Muscle of arm (tissue), 12 donors: ENCODE results near the gene MMP15. TPM values are rescaled to one million over a fixed set of nuclear protein-coding genes. Genes with fewer than 3 reads are reported as not detected.

Source experiments
- DNase-seq: peaks from one replicate; pipeline ENCODE4 v3.0.0-alpha.2; 2013
- polyA plus RNA-seq, 12 donors: library from polyadenylated mRNA; unstranded; fragments of 120-200 nt; gene quantifications; one replicate each; pipeline ENCODE4 v1.2.1, GENCODE V29; 2013; ENCODE audit not compliant: insufficient read length in 12 of 12

MMP15 gene
- polyA plus RNA-seq, 12 donors: 16.0 to 41.5 (median 23.0) TPM; not detected in 1

DNA sequence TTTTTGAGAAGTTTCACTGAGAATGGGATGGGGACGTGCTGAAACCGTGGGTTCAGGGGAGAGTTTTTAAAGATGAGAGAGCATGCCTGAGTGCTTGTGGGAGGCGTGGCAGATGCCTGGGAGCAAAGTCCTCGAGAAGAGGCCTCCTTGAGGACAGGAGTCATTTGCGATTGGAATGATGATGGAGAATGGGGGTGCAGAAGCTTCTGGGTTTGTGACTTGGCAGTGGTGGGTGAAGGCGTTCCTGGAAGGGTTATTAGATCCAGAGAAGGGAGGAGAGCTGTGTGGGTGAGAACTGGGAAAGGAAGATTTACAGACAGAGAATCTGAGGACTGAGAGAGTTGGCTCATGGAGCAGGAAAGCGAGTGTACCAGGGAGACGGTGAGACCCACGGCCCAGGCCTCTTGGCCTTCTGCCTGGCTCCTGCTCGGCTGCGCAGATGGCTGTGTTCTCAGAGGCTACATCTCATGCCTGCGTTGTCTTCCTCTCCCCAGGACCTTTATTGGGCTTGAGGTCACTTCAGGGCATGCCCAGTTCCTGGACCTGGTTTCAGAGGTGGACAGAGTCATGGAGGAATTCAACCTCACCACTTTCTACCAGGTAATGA, 8.6 kb upstream of the MMP15 start:
- DNase-seq: no peak

GRCh38 chr16:58018803-58019202, 6.8 kb upstream of the MMP15 start:
- no peak for DNase-seq

- no peak for DNase-seq
Measured at GRCh38 chr16:58019866-58020538, 5.6 kb upstream of the MMP15 start.

GRCh38 chr16:58020628-58021521, 4.7 kb upstream of the MMP15 start:
- DNase-seq: no peak

DNA sequence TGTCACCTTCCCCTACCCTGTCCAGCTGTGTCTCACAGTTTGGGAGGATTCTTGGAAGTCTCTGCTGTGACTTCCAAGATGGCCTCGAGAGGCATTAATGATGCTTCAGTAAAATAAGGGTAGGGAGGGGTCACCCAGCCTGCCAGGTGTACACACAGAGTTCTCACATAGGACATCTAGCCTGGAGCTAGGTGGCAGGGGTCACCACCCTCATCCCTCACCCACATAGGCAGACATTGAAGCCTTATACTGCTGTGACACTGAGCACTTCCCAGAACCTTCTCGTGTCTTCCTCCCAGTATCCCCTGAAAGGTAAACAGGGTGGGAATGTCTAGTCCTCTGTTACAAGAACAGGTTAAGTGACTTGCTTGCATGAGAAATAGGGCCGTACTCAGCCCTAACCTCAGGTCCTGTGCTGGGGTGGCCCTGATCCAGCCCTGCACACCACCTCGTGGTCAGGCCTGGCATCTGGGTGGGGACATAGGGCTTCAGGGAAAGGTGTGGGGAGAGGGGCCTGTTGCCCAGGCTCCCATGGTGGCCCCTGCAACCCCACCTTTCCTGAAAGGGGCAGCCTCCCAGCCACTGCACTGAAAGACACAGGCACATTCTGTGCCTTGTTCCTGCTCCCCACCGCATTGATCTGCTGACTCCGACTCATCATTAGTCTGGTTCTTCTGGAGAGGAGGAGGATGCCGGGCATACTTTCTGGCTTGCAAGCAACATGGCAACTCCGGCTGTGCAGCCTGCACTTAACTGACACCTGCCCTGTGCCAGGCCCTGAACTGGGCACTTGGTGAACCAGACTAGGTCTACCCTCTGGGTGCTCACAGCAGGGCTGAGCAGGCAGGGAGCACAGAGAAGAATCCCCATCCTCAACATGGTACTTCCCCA, 3.6 kb upstream of the MMP15 start:
- no peak for DNase-seq

DNA sequence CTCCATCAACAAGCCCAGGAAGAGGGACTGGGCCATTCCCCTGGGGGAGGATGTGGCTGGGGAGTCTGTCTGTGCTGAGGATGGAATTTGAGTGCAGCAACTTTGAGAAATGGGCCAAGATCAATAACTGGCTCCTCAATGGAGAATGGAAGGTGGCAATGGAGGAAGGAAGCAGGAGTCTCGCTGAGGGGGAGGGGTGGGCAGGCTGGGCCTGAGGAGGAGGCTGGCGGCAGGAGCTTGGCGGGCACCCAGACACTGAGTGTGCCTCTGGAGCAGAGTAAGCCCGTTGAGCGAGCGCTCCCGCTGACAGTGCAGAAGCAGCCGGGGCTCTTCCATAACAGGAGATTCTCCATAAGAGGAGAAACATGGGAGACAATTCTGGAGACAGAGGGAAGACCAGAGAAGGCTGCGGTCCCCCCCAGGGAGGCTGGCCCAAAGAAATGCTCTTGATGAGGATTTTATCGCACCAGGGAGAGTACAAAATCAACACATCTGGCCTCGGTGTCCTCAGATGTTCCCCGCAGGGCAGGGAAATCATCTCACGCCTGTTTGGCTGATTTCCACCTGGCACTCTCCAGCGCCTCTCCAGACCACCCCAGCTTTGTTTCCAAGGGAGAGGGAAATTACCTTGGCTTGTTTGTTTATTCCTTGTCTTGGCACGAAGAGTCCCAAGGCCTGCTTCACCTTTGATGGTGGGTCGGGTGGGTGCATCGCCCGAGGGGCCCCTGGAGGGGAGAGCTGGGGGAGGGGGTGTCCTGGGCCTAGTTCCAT, 2.8 kb upstream of the MMP15 start:
- DNase-seq: no peak

DNA sequence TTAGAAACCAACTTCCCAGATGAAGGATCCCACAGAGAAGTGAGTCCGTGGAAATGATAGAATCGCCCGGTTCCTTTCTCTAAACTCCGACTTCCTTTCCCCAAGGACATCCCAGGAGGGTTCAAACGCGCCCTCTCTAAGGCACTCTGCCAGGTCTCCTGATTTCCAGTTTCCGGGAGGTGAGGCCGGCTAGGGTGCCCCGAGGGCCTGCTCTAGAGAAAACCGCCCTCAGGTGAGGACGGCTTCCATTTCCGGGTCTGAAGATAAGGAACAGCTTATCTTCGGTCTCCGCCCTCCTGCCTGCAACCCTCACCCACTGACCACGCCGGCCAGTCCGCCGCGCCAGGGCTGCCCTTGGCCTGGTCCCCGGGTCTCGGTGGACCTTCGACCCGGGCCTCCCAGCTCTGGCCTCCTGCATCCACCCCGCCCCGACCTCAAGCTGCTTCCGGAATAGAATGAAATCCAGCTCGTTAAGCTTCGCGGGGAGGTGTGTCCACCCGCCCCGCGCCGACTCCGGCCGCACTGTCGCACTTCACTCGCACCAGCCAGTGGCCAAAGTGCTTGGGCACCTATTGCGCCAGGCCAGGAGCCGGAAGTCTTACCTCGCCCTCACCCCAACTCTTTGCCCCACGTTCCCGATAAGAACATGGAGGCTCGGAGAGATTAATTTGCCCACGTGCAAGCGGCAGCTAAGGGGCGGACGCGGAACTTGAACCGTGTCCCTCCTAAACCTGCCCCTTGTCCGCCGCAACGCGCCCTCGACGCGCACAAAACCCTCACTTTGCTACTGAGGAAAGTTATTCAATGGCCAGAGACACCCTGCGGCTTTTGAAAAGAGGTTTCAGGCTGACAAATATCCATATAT, 836 bp upstream of the MMP15 start:
- DNase-seq: no peak

DNA sequence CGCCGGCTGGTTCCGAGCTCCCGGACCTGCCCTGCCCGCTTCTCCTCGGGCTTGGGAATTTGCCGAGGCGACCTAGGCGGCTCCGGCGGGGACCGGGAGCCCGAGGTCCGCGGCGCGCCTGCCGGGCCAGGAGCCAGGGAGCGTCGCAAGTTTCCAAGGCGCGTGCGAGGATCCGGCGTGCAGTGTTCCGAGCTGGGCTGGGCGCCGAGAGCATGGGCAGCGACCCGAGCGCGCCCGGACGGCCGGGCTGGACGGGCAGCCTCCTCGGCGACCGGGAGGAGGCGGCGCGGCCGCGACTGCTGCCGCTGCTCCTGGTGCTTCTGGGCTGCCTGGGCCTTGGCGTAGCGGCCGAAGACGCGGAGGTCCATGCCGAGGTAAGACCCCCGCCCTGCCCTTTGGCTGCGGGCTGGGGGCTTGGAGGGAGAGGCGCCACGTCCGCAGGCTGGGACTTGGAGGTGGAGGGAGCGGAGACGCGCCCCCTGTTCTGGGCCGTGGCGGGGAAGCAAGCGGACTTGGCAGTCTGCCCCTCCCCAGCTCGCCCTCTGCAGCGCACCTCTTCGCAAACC, 668 bp downstream of the MMP15 start:
- DNase-seq: no peak

DNA sequence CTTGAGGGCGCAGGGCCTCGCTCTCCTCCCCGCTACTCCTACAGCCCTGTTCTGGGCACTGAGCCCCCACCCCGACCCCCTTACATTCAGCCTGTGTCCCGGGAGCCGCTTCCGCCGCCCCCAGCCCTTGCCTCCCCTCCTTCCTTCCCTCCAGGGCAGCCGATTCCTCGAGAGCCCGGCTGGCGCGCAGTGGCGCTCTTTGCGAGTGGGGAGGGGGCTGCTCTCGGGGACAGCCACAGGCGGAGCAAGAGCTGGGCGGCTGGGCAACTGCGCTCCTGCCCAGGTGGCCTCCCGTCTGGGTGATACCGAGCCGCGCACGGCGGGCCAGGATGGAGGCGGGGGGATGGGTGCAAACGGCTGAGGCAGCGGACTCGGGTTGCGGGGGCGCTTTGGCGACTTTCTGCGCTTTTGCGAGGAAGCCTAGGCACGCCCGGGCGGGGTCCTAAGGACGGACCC, 1.2 kb downstream of the MMP15 start:
- DNase-seq: no peak

GRCh38 chr16:58027161-58027915, 1.8 kb downstream of the MMP15 start:
- DNase-seq: no peak

DNA sequence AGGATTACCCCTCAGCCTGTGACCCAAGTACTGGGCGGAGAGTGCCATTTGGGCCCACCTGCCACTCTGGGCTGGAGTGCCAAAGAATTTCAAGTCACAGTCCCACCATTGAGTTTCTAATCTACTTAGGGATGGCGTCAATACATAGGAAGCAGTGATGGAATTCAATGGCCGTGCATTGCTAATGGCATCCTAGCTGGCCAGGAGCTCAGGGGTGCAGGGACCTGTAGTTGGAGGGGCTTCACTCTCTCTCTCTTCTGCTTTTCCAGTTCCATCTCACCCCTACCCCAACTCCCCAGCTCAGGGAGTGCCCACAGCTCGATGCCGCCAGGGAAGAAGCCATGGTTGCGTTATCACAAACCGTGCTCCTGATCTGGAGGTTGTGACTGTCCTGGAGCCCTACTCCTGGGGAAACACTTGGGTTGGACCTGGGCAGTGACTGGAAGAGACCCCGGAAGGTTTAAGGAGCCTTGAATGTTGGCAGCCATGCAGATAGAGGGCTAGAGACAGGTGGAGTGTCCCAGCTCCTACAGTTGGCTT, 2.4 kb downstream of the MMP15 start:
- no peak for DNase-seq

GRCh38 chr16:58028541-58029070, 3.1 kb downstream of the MMP15 start:
- DNase-seq: no peak

- no peak for DNase-seq
Measured at GRCh38 chr16:58029410-58029809, 3.9 kb downstream of the MMP15 start.

DNA sequence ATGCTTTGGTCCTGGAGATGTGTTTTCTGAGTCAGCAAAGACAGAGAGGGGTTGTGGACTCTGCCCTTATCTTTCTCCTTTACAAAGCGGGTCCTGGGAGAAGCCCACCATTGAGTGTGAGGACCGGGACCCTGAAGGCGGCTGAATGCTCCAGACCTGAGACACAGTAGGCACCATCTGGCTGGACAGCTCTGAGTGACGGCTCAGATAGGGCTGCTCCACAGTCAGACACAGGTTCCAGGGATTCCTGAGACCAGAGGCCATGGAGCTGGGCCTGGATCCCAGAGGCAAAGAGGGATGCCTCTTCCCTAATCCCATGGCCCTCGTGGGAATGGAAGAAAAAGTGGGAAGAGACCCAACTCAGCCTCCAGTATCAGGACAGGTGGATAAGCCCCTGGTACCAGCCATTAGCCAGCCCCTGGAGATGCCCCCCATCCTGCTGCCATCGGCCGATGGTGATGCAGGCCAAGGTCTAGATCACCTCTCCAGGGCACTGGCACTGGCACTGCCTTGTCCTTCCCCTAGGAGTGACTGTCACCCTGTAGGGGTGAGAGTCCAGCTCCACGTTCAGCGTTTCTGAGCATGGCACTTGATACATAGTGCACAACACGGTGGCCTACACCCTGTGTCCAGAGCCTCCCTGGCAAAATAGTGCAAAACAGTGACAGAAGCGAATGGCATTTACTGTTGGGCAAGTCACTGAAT, 4.7 kb downstream of the MMP15 start:
- DNase-seq: no peak

DNA sequence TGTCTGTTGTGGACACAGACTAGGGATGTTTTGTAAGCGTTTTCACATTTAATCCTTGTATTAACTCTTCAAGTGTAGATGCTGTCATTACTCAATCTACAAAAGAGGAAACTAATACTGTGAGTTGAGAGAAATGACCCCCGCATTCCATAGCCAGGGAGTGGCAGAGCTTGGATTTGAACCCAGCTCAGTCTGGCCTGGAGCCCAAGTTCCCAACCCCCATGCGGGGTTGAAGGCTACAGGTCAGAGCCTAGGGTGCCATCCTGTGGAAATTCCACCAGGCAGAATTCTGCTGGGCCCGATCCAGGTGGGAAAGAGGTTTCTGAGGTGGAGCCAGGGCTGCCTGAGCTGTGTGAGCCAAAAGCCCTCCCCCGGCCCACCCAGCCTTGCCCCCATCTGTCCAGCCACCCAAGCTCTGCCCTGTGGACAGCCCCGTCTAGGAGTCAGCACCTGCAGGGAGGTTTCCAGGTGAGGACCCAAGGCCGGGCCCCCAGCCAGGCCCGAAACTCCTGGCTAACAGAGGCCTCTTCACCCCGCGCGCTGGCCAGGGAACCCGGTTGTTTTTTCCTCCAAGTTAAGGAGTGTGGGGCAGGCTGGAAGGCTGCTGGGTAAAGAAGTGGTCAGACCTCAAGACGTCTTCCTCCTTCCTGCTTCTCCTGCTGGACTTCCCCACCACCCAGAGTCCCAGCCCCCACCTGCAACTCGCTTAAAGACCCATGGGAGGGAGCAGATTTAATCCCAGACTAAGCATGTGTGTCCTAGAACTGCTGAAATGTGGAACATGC, 5.7 kb downstream of the MMP15 start:
- no peak for DNase-seq

DNA sequence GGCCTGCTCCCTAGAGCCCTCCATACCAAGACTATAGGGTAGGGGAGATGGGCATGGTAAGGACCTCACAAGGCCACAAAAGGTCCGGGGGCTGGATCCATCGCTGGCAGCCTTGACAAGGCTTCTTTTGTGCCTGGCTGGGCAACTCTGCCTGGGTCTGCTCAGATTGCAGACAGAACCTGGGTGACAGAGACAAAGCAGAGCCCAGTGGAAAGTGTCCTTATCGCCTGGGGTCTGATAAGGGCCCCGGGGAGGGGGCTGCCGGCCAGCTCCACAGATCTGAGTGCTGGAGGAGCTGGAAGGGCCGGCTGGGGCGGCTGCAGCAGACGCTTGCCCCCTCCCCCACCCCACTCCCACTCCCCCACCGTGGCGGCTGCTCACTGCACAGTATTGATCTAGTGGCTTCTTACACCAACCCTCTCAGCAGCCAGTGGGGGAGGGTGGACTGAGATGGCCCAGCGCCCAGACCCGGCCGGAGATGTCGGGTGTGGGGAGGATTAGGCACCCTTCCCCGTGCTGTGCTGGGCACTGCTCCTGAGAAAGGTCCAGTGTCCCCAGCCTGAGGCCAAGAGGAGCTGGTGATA, 7.2 kb downstream of the MMP15 start:
- no peak for DNase-seq
